GM12878 (cell line): ENCODE data around the gene MCEMP1. TPM values are rescaled to one million over a fixed set of nuclear protein-coding genes. Genes with fewer than 3 reads are reported as not detected.

Experiments used
- BHLHE40 ChIP-seq, 2 experiments: fragments of 450-650 bp in 1 of 2; IDR thresholded peaks; 2 replicates each; pipeline ENCODE4 v1.6.1; 2011 to 2017; ENCODE audit warnings: low read depth in 2 of 2, borderline replicate concordance in 1 of 2, improper control_type of control experiment in 1 of 2, low read length in 1 of 2, mild to moderate bottlenecking in 1 of 2
- CTCF ChIP-seq, 3 experiments: IDR thresholded peaks in 2 of 3; conservative IDR thresholded peaks in 1 of 3; 2 replicates each; pipeline ENCODE4 v1.5.1; 2011; ENCODE audit warnings: low read depth in 3 of 3, low read length in 3 of 3, mild to moderate bottlenecking in 3 of 3, control low read depth in 2 of 3, moderate library complexity in 2 of 3, inconsistent platforms in 1 of 3, mixed read lengths in 1 of 3; ENCODE audit not compliant: control insufficient read depth in 2 of 3, insufficient read depth in 1 of 3; ENCODE audit errors: extremely low read depth in 1 of 3
- EED ChIP-seq: sonication (generic); IDR thresholded peaks from 2 replicates; pipeline ENCODE4 v1.6.1; 2016; ENCODE audit warnings: antibody characterized with exemption, low read depth
- EP300 ChIP-seq, 2 experiments: fragments of 150-350 bp in 1 of 2; IDR thresholded peaks; 2 replicates each; pipeline ENCODE4 v1.6.1; 2011 to 2012; ENCODE audit warnings: low read depth in 2 of 2, low read length in 2 of 2, borderline replicate concordance in 1 of 2, improper control_type of control experiment in 1 of 2, inconsistent platforms in 1 of 2; ENCODE audit not compliant: control insufficient read depth in 1 of 2
- IRF3 ChIP-seq: fragments of 450-650 bp; IDR thresholded peaks from 2 replicates; pipeline ENCODE4 v1.6.1; 2014; ENCODE audit warnings: mild to moderate bottlenecking
- MEF2B ChIP-seq: fragments of 450-650 bp; IDR thresholded peaks from 2 replicates; pipeline ENCODE4 v1.6.1; 2018; ENCODE audit warnings: mild to moderate bottlenecking, moderate library complexity; ENCODE audit not compliant: partially characterized antibody, poor library complexity, severe bottlenecking
- MTA2 ChIP-seq: fragments of 450-650 bp; IDR thresholded peaks from 2 replicates; pipeline ENCODE4 v1.6.1; 2016; ENCODE audit warnings: low read depth, mild to moderate bottlenecking, moderate library complexity
- NR2F1 ChIP-seq: fragments of 450-650 bp; conservative IDR thresholded peaks from 2 replicates; pipeline ENCODE4 v1.6.1; 2017; ENCODE audit warnings: mild to moderate bottlenecking
- PKNOX1 ChIP-seq: fragments of 450-650 bp; IDR thresholded peaks from 2 replicates; pipeline ENCODE4 v1.6.1; 2016; ENCODE audit warnings: mild to moderate bottlenecking
- POLR2AphosphoS5 ChIP-seq: IDR thresholded peaks from 2 replicates; pipeline ENCODE4 v1.6.1; 2011; ENCODE audit warnings: mild to moderate bottlenecking, low read length, inconsistent platforms
- RELB ChIP-seq: fragments of 450-650 bp; IDR thresholded peaks from 2 replicates; pipeline ENCODE4 v1.6.1; 2017; ENCODE audit warnings: low read depth, mild to moderate bottlenecking, moderate library complexity
- REST ChIP-seq: IDR thresholded peaks from 2 replicates; pipeline ENCODE4 v1.6.1; 2012; ENCODE audit warnings: mild to moderate bottlenecking, low read depth, low read length
- SMAD1 ChIP-seq: fragments of 450-650 bp; IDR thresholded peaks from 2 replicates; pipeline ENCODE4 v1.6.1; 2018; ENCODE audit warnings: mild to moderate bottlenecking, low read depth; ENCODE audit not compliant: partially characterized antibody
- polyA plus RNA-seq, 11 experiments: library from polyadenylated mRNA; depleted of rRNA in 4 of 11; unstranded in 6 of 11; stranded (reverse) in 5 of 11; fragments of >200 nt; fragmentation: Nextera tagmentation in 4 of 11; fragmentation: Illumina TruSeq in 1 of 11; extraction: Ambion mirVana in 4 of 11; extraction: Trizol in 1 of 11; gene quantifications; 1 replicate in 1 of 11; 2 replicates in 10 of 11; pipeline versions ENCODE4 v1.2.1 to v1.2.3, GENCODE V29; 2011 to 2016; ENCODE audit warnings: inconsistent platforms in 2 of 11, missing spikeins in 2 of 11, low read depth in 1 of 11
- total RNA-seq, 4 experiments: library from RNA; depleted of rRNA in 3 of 4; stranded (reverse); fragments of >200 nt in 3 of 4; fragmentation: Illumina TruSeq in 1 of 4; extraction: Trizol in 1 of 4; gene quantifications; 2 replicates each; pipeline versions ENCODE4 v1.2.1 to v1.2.3, GENCODE V29; 2013 to 2021

MCEMP1 gene
- total and polyA plus RNA-seq, 10 of the 15 experiments (the other 5 are each of a cell fraction or from before 2014, with no cell fraction given) = 0.08 to 0.55 (median 0.26) TPM; not detected in 1

GRCh38 chr19:7692417-7693088 lies 15.7 kb downstream of the MCEMP1 start (continued):
- no peak for TF ChIP-seq REST
- peak; percentile 94 for TF ChIP-seq MEF2B
- TF ChIP-seq EED = no peak
- TF ChIP-seq BHLHE40 (IDR thresholded peaks at IDR 0.05; ENCODE audit: borderline replicate concordance in 1 of 2, low read depth in 2 of 2, low read length in 1 of 2) = peak; percentile 68 to 90
- TF ChIP-seq PKNOX1 = peak; percentile 78
- no peak for TF ChIP-seq CTCF (IDR thresholded peaks at IDR 0.05 in 2 of 3, conservative IDR thresholded peaks at IDR 0.05 in 1 of 3; ENCODE audit: control insufficient read depth in 2 of 3, extremely low read depth in 1 of 3, insufficient read depth in 1 of 3, low read depth in 3 of 3, low read length in 3 of 3)
- peak; percentile 98 for TF ChIP-seq MTA2
- TF ChIP-seq NR2F1 = peak; percentile 87
- TF ChIP-seq POLR2AphosphoS5 = peak; percentile 75; the same call in 1 of the 2 replicates
- TF ChIP-seq IRF3 = no peak
- TF ChIP-seq RELB = peak; percentile 71; the same call in 1 of the 2 replicates
- peak; percentile 73 to 82; a peak in 3 of 4 replicates for TF ChIP-seq EP300 (IDR thresholded peaks at IDR 0.05; ENCODE audit: borderline replicate concordance in 1 of 2, control insufficient read depth in 1 of 2, low read depth in 2 of 2, low read length in 2 of 2)
- peak; percentile 67 for TF ChIP-seq SMAD1
